ENCODE data around the gene ARPC1A.
"Not testable (repeated sequence)": the region's sequence is repeated elsewhere in the genome, so short reads cannot be mapped to it uniquely, and the experiment has no call there.

Gene ARPC1A

GRCh38 chr7:99387239-99387635 is 61.5 kb downstream of the ARPC1A start:
- H3K27me3 ChIP-seq (replicated peaks; ENCODE audit: control insufficient read depth, insufficient read depth, low read length, poor library complexity, severe bottlenecking); H3K9me3 ChIP-seq (ENCODE audit: control insufficient read depth, low read length); H3K27ac ChIP-seq (ENCODE audit: insufficient read depth, low read length, poor library complexity, severe bottlenecking); H3K4me3 ChIP-seq (ENCODE audit: insufficient read depth, low read depth, low read length, poor library complexity, severe bottlenecking); DNase-seq: not testable (repeated sequence)
- H3K36me3 ChIP-seq (ENCODE audit: control insufficient read depth, insufficient read depth, low read length): peaks cover 68% of the 10 kb centered on the region
- H3K4me1 ChIP-seq (ENCODE audit: control insufficient read depth, insufficient read depth, low read length, poor library complexity, severe bottlenecking): peaks cover 20% of the 10 kb centered on the region

GRCh38 chr7:99387912-99388311 is 62.2 kb downstream of the ARPC1A start:
- Histone ChIP-seq H3K27me3 (replicated peaks; ENCODE audit: control insufficient read depth, insufficient read depth, low read length, poor library complexity, severe bottlenecking) (no peaks in the 10 kb centered on the region), H3K4me3 (ENCODE audit: insufficient read depth, low read depth, low read length, poor library complexity, severe bottlenecking) (no peak overlapping the region), H3K4me1 (ENCODE audit: control insufficient read depth, insufficient read depth, low read length, poor library complexity, severe bottlenecking) (peaks cover 26% of the 10 kb centered on the region), H3K9me3 (ENCODE audit: control insufficient read depth, low read length) (no peaks in the 10 kb centered on the region), H3K27ac (ENCODE audit: insufficient read depth, low read length, poor library complexity, severe bottlenecking) (no peak overlapping the region), H3K36me3 (ENCODE audit: control insufficient read depth, insufficient read depth, low read length) (peaks cover 68% of the 10 kb centered on the region)
- no peak for DNase-seq

GRCh38 chr7:99389772-99390171 is 64.1 kb downstream of the ARPC1A start:
- DNase-seq: no peak
- Histone ChIP-seq H3K4me3 (ENCODE audit: insufficient read depth, low read depth, low read length, poor library complexity, severe bottlenecking) (no peak overlapping the region), H3K27ac (ENCODE audit: insufficient read depth, low read length, poor library complexity, severe bottlenecking) (no peak overlapping the region), H3K27me3 (replicated peaks; ENCODE audit: control insufficient read depth, insufficient read depth, low read length, poor library complexity, severe bottlenecking) (no peaks in the 10 kb centered on the region), H3K9me3 (ENCODE audit: control insufficient read depth, low read length) (no peaks in the 10 kb centered on the region), H3K4me1 (ENCODE audit: control insufficient read depth, insufficient read depth, low read length, poor library complexity, severe bottlenecking) (peaks cover 21% of the 10 kb centered on the region), H3K36me3 (ENCODE audit: control insufficient read depth, insufficient read depth, low read length) (peaks cover 70% of the 10 kb centered on the region)

GRCh38 chr7:99390941-99391602 is 65.4 kb downstream of the ARPC1A start:
- Histone ChIP-seq H3K27me3 (replicated peaks; ENCODE audit: control insufficient read depth, insufficient read depth, low read length, poor library complexity, severe bottlenecking) (no peaks in the 10 kb centered on the region), H3K36me3 (ENCODE audit: control insufficient read depth, insufficient read depth, low read length) (peaks cover 78% of the 10 kb centered on the region), H3K9me3 (ENCODE audit: control insufficient read depth, low read length) (no peaks in the 10 kb centered on the region), H3K27ac (ENCODE audit: insufficient read depth, low read length, poor library complexity, severe bottlenecking) (no peak overlapping the region), H3K4me1 (ENCODE audit: control insufficient read depth, insufficient read depth, low read length, poor library complexity, severe bottlenecking) (peaks cover 17% of the 10 kb centered on the region), H3K4me3 (ENCODE audit: insufficient read depth, low read depth, low read length, poor library complexity, severe bottlenecking) (no peak overlapping the region)
- DNase-seq: no peak

GRCh38 chr7:99392046-99392445 is 66.3 kb downstream of the ARPC1A start:
- no peaks in the 10 kb centered on the region for H3K27me3 ChIP-seq (replicated peaks; ENCODE audit: control insufficient read depth, insufficient read depth, low read length, poor library complexity, severe bottlenecking)
- no peak for DNase-seq
- peaks cover 17% of the 10 kb centered on the region for H3K4me1 ChIP-seq (ENCODE audit: control insufficient read depth, insufficient read depth, low read length, poor library complexity, severe bottlenecking)
- peaks cover 75% of the 10 kb centered on the region for H3K36me3 ChIP-seq (ENCODE audit: control insufficient read depth, insufficient read depth, low read length)
- H3K4me3 ChIP-seq (ENCODE audit: insufficient read depth, low read depth, low read length, poor library complexity, severe bottlenecking): no peak overlapping the region
- H3K9me3 ChIP-seq (ENCODE audit: control insufficient read depth, low read length): no peaks in the 10 kb centered on the region
- peak overlapping the region; percentile 74 for H3K27ac ChIP-seq (ENCODE audit: insufficient read depth, low read length, poor library complexity, severe bottlenecking)

- H3K27me3 ChIP-seq (replicated peaks; ENCODE audit: control insufficient read depth, insufficient read depth, low read length, poor library complexity, severe bottlenecking): no peaks in the 10 kb centered on the region
- peaks cover 74% of the 10 kb centered on the region for H3K36me3 ChIP-seq (ENCODE audit: control insufficient read depth, insufficient read depth, low read length)
- H3K4me1 ChIP-seq (ENCODE audit: control insufficient read depth, insufficient read depth, low read length, poor library complexity, severe bottlenecking): peaks cover 17% of the 10 kb centered on the region
- peak overlapping the region; percentile 74 for H3K27ac ChIP-seq (ENCODE audit: insufficient read depth, low read length, poor library complexity, severe bottlenecking)
- DNase-seq: peak; percentile 70 to 84 (median 81)
- no peaks in the 10 kb centered on the region for H3K9me3 ChIP-seq (ENCODE audit: control insufficient read depth, low read length)
- H3K4me3 ChIP-seq (ENCODE audit: insufficient read depth, low read depth, low read length, poor library complexity, severe bottlenecking): peak overlapping the region; percentile 45
Observed at GRCh38 chr7:99392659-99393354, 67.1 kb downstream of the ARPC1A start.

GRCh38 chr7:99393355-99394187 is 67.9 kb downstream of the ARPC1A start:
- H3K36me3 ChIP-seq (ENCODE audit: control insufficient read depth, insufficient read depth, low read length): peaks cover 69% of the 10 kb centered on the region
- H3K27me3 ChIP-seq (replicated peaks; ENCODE audit: control insufficient read depth, insufficient read depth, low read length, poor library complexity, severe bottlenecking): no peaks in the 10 kb centered on the region
- DNase-seq: no peak
- H3K27ac ChIP-seq (ENCODE audit: insufficient read depth, low read length, poor library complexity, severe bottlenecking): peak overlapping the region; percentile 74
- peaks cover 17% of the 10 kb centered on the region for H3K4me1 ChIP-seq (ENCODE audit: control insufficient read depth, insufficient read depth, low read length, poor library complexity, severe bottlenecking)
- peak overlapping the region; percentile 45 for H3K4me3 ChIP-seq (ENCODE audit: insufficient read depth, low read depth, low read length, poor library complexity, severe bottlenecking)
- no peaks in the 10 kb centered on the region for H3K9me3 ChIP-seq (ENCODE audit: control insufficient read depth, low read length)

- Histone ChIP-seq H3K27me3 (replicated peaks; ENCODE audit: control insufficient read depth, insufficient read depth, low read length, poor library complexity, severe bottlenecking) (no peaks in the 10 kb centered on the region), H3K27ac (ENCODE audit: insufficient read depth, low read length, poor library complexity, severe bottlenecking) (peak overlapping the region; percentile 74), H3K4me3 (ENCODE audit: insufficient read depth, low read depth, low read length, poor library complexity, severe bottlenecking) (no peak overlapping the region), H3K36me3 (ENCODE audit: control insufficient read depth, insufficient read depth, low read length) (peaks cover 67% of the 10 kb centered on the region), H3K9me3 (ENCODE audit: control insufficient read depth, low read length) (no peaks in the 10 kb centered on the region), H3K4me1 (ENCODE audit: control insufficient read depth, insufficient read depth, low read length, poor library complexity, severe bottlenecking) (peaks cover 17% of the 10 kb centered on the region)
- no peak for DNase-seq
Observed at GRCh38 chr7:99394188-99394502, 68.4 kb downstream of the ARPC1A start.

GRCh38 chr7:99395616-99396327 is 70.1 kb downstream of the ARPC1A start:
- Histone ChIP-seq H3K4me1 (ENCODE audit: control insufficient read depth, insufficient read depth, low read length, poor library complexity, severe bottlenecking) (peaks cover 17% of the 10 kb centered on the region), H3K4me3 (ENCODE audit: insufficient read depth, low read depth, low read length, poor library complexity, severe bottlenecking) (no peak overlapping the region), H3K36me3 (ENCODE audit: control insufficient read depth, insufficient read depth, low read length) (peaks cover 58% of the 10 kb centered on the region), H3K27me3 (replicated peaks; ENCODE audit: control insufficient read depth, insufficient read depth, low read length, poor library complexity, severe bottlenecking) (no peaks in the 10 kb centered on the region), H3K27ac (ENCODE audit: insufficient read depth, low read length, poor library complexity, severe bottlenecking) (no peak overlapping the region), H3K9me3 (ENCODE audit: control insufficient read depth, low read length) (no peaks in the 10 kb centered on the region)
- DNase-seq: no peak
